B cell (primary cell): Measurements from ENCODE around the gene PRAMEF12. TPM values are rescaled to one million over a fixed set of nuclear protein-coding genes. Genes with fewer than 3 reads are reported as not detected.

ENCODE experiments used
- ATAC-seq: fragments of 200-7000 bp; cut with Tn5 transposase; one replicate; pipeline ENCODE4 v1.10.0; 2021; ENCODE audit warnings: low read depth, mild to moderate bottlenecking, moderate number of reproducible peaks, moderate library complexity
- CTCF ChIA-PET: fragments of 350-600 bp; sonication (Branson Sonifier 250); formaldehyde crosslinking; loops from one replicate; lab custom pipeline; 2021; ENCODE audit warnings: antibody characterized with exemption, inconsistent platforms; lab: Charles Lee
- POLR2A ChIA-PET: fragments of 350-600 bp; sonication (Branson Sonifier 250); formaldehyde crosslinking; loops from one replicate; lab custom pipeline; 2021; ENCODE audit warnings: antibody characterized with exemption; lab: Charles Lee
- DNase-seq: peaks from one replicate; pipeline ENCODE4 v3.0.0; 2013
- H2AFZ ChIP-seq: 2 replicates; pipeline ENCODE4 v1.6.1; 2012; ENCODE audit warnings: mild to moderate bottlenecking, low read depth, low read length; ENCODE audit not compliant: insufficient read depth, poor library complexity, severe bottlenecking
- H3K27ac ChIP-seq, 2 donors: 1 replicate in 1 of 2; 2 replicates in 1 of 2; pipeline ENCODE4 v1.5.1; 2012 to 2013; ENCODE audit warnings: low read length in 2 of 2, mild to moderate bottlenecking in 2 of 2, moderate library complexity in 1 of 2
- H3K27me3 ChIP-seq, 4 experiments: fragments of 200-600 bp in 1 of 4; sonication (generic) in 1 of 4; replicated peaks in 1 of 4; 1 replicate in 2 of 4; 2 replicates in 2 of 4; pipeline versions ENCODE4 v1.6.1 to v1.7.0; 2013 to 2016; ENCODE audit warnings: low read length in 3 of 4, mild to moderate bottlenecking in 2 of 4, mixed read lengths in 1 of 4, moderate library complexity in 1 of 4; ENCODE audit not compliant: insufficient read depth in 4 of 4, control insufficient read depth in 3 of 4; ENCODE audit errors: control extremely low read depth in 1 of 4
- H3K36me3 ChIP-seq, 2 experiments: replicated peaks in 1 of 2; 1 replicate in 1 of 2; 2 replicates in 1 of 2; pipeline versions ENCODE4 v1.6.1 to v1.7.1; 2013; ENCODE audit warnings: low read length in 1 of 2; ENCODE audit not compliant: insufficient read depth in 2 of 2, control insufficient read depth in 1 of 2; ENCODE audit errors: control extremely low read depth in 1 of 2, extremely low read depth in 1 of 2
- H3K4me1 ChIP-seq, 2 donors: fragments of 200-600 bp in 1 of 2; sonication (generic) in 1 of 2; 1 replicate in 1 of 2; 2 replicates in 1 of 2; pipeline versions ENCODE4 v1.5.1 to v1.6.1; 2013 to 2017; ENCODE audit warnings: low read length in 2 of 2; ENCODE audit not compliant: control insufficient read depth in 2 of 2, insufficient read depth in 2 of 2
- H3K4me2 ChIP-seq: replicated peaks from 2 replicates; pipeline ENCODE3; 2012; ENCODE audit warnings: mild to moderate bottlenecking, low read depth, low read length; ENCODE audit not compliant: poor library complexity, severe bottlenecking
- H3K4me3 ChIP-seq, 5 experiments: fragments of 200-600 bp in 1 of 5; sonication (generic) in 1 of 5; 1 replicate in 3 of 5; 2 replicates in 2 of 5; pipeline versions ENCODE4 v1.5.1 to v1.7.0; 2011 to 2016; ENCODE audit warnings: low read length in 4 of 5, mild to moderate bottlenecking in 4 of 5, low read depth in 2 of 5, control low read depth in 1 of 5, moderate library complexity in 1 of 5; ENCODE audit not compliant: insufficient read depth in 1 of 5; ENCODE audit errors: control extremely low read depth in 1 of 5, extremely low read depth in 1 of 5
- H3K79me2 ChIP-seq: fragments of 200-600 bp; sonication (generic); one replicate; pipeline ENCODE4 v1.6.0; 2016; ENCODE audit warnings: low read length; ENCODE audit not compliant: control insufficient read depth, insufficient read depth
- H3K9ac ChIP-seq: fragments of 200-600 bp; sonication (generic); 2 replicates; pipeline ENCODE4 v1.6.1; 2017; ENCODE audit warnings: mild to moderate bottlenecking, low read length, moderate library complexity
- H3K9me3 ChIP-seq, 3 donors: one replicate each; pipeline versions ENCODE4 v1.6.1 to v1.7.1; 2013; ENCODE audit warnings: low read length in 2 of 3; ENCODE audit not compliant: control insufficient read depth in 2 of 3, insufficient read depth in 1 of 3; ENCODE audit errors: control extremely low read depth in 1 of 3
- H4K20me1 ChIP-seq: 2 replicates; pipeline ENCODE4 v1.6.0; 2012; ENCODE audit warnings: mild to moderate bottlenecking, low read length; ENCODE audit not compliant: insufficient read depth, control insufficient read depth, poor library complexity, severe bottlenecking
- H3K27ac Mint-ChIP-seq: one replicate; pipeline ENCODE4 v1.8.0; 2021; ENCODE audit warnings: mixed read lengths
- H3K27me3 Mint-ChIP-seq: one replicate; pipeline ENCODE4 v1.8.0; 2021; ENCODE audit warnings: mixed read lengths
- H3K4me1 Mint-ChIP-seq: one replicate; pipeline ENCODE4 v1.8.0; 2021; ENCODE audit warnings: mixed read lengths
- H3K4me3 Mint-ChIP-seq: one replicate; pipeline ENCODE4 v1.8.0; 2021; ENCODE audit warnings: mixed read lengths
- H3K9me3 Mint-ChIP-seq: one replicate; pipeline ENCODE4 v1.8.0; 2022; ENCODE audit warnings: mixed read lengths; ENCODE audit not compliant: insufficient read depth
- CTCF ChIP-seq: fragments of 200-600 bp; IDR thresholded peaks from one replicate; pipeline ENCODE4 v1.8.0; 2022; ENCODE audit warnings: antibody characterized with exemption, mild to moderate bottlenecking
- EZH2 ChIP-seq: IDR thresholded peaks from 2 replicates; pipeline ENCODE4 v1.6.1; 2012; ENCODE audit warnings: borderline replicate concordance, low read depth, mild to moderate bottlenecking, moderate library complexity, low read length; ENCODE audit not compliant: insufficient read depth, poor library complexity, severe bottlenecking
- WGBS: methylation state at CpG from one replicate; pipeline ENCODE4 v1.1.5; 2013; ENCODE audit warnings: missing lambda C conversion rate; ENCODE audit not compliant: insufficient coverage; 5-methylcytosine and 5-hydroxymethylcytosine counted together
- intact Hi-C: fragments of 100-400 bp; cut with micrococcal nuclease; formaldehyde crosslinking; loops from one replicate; pipeline ENCODE4 v1.10.0; 2022
- polyA plus RNA-seq: library from polyadenylated mRNA; depleted of rRNA; stranded (reverse); fragments of >200 nt; gene quantifications from 2 replicates; pipeline ENCODE4 v1.2.3, GENCODE V29; 2012
- total RNA-seq, 2 donors: library from RNA; stranded (reverse); fragments of 120-200 nt in 1 of 2; gene quantifications; 1 replicate in 1 of 2; 2 replicates in 1 of 2; pipeline versions ENCODE4 v1.2.3 to v1.2.4, GENCODE V29; 2013 to 2022

Gene PRAMEF12
- total and polyA plus RNA-seq, 2 donors (not counting 1 experiment from before 2014, with no cell fraction given): not detected

GRCh38 chr1:12772520-12772919 is 1.0 kb upstream of the PRAMEF12 start:
- CTCF ChIA-PET: no interaction called here
- H3K36me3 ChIP-seq: no peaks in the 10 kb centered on the region
- intact Hi-C loops: no loop called here
- DNase-seq: no peak
- no peak for ATAC-seq
- no peak for TF ChIP-seq EZH2
- no peak for TF ChIP-seq CTCF
- 100% methylated on average over 1 of the region's 5 CpGs for WGBS
- Mint-ChIP-seq H3K27ac (no peak overlapping the region), H3K9me3 (no peaks in the 10 kb centered on the region), H3K27me3 (peaks cover 32% of the 10 kb centered on the region), H3K4me1 (no peaks in the 10 kb centered on the region), H3K4me3 (no peak overlapping the region)
- H3K9ac ChIP-seq: no peak overlapping the region
- no peaks in the 10 kb centered on the region for H3K79me2 ChIP-seq
- POLR2A ChIA-PET: no interaction called here
- H3K4me2 ChIP-seq: no peak overlapping the region
- H4K20me1 ChIP-seq: no peaks in the 10 kb centered on the region
- no peak overlapping the region for H3K4me3 ChIP-seq
- no peaks in the 10 kb centered on the region for H3K9me3 ChIP-seq
- H3K27ac ChIP-seq: no peak overlapping the region
- no peak overlapping the region for H2AFZ ChIP-seq
- H3K4me1 ChIP-seq: no peaks in the 10 kb centered on the region
- peaks cover 0 to 11% (median 0%) of the 10 kb centered on the region in 4 experiments for H3K27me3 ChIP-seq

DNA sequence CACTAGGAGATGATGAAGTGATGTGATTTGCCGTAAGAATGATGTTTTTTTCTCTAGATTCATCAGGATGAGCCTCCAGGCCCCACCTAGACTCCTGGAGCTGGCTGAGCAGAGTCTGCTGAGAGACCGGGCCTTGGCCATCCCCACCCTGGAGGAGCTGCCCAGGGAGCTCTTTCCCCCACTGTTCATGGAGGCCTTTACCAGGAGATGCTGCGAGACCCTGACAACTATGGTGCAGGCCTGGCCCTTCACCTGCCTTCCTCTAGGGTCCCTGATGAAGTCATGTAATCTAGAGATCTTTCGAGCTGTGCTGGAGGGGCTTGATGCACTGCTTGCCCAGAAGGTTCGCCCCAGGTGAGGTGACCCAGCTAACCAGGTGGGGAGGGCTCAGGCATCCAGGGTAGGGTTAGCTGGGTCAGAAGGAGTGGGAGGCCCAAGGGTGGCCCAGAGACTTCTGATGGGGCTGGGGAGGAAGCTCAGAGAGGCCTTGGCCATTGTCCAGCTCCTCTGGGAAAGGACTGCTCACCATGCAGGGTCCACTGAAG is 1.3 kb downstream of the PRAMEF12 start:
- H3K27me3 Mint-ChIP-seq: peaks cover 26% of the 10 kb centered on the region
- H3K9me3 Mint-ChIP-seq: no peaks in the 10 kb centered on the region
- H3K9ac ChIP-seq: no peak overlapping the region
- H3K4me2 ChIP-seq: no peak overlapping the region
- no peak overlapping the region for H3K27ac Mint-ChIP-seq
- H3K9me3 ChIP-seq: no peaks in the 10 kb centered on the region
- H4K20me1 ChIP-seq: no peaks in the 10 kb centered on the region
- peaks cover 0 to 12% (median 0%) of the 10 kb centered on the region in 4 experiments for H3K27me3 ChIP-seq
- intact Hi-C loops: no loop called here
- no peaks in the 10 kb centered on the region for H3K79me2 ChIP-seq
- no peaks in the 10 kb centered on the region for H3K4me1 ChIP-seq
- ChIA-PET CTCF (no interaction called here), POLR2A (no interaction called here)
- no peak overlapping the region for H3K4me3 ChIP-seq
- no peaks in the 10 kb centered on the region for H3K4me1 Mint-ChIP-seq
- H3K27ac ChIP-seq: no peak overlapping the region
- no peak overlapping the region for H2AFZ ChIP-seq
- no peak for ATAC-seq
- DNase-seq: no peak
- TF ChIP-seq CTCF (no peak), EZH2 (no peak)
- no peaks in the 10 kb centered on the region for H3K36me3 ChIP-seq
- WGBS: 90% methylated on average over 4 of the region's 5 CpGs
- no peak overlapping the region for H3K4me3 Mint-ChIP-seq
